Raji (cell line): Measurements from ENCODE around the gene GRAMD4.

ENCODE experiments used
- POLR2A ChIP-seq: IDR thresholded peaks from 2 replicates; pipeline ENCODE4 v1.6.1; 2011; ENCODE audit warnings: low read depth, low read length, control low read depth; ENCODE audit not compliant: insufficient read depth

GRAMD4 gene

DNA sequence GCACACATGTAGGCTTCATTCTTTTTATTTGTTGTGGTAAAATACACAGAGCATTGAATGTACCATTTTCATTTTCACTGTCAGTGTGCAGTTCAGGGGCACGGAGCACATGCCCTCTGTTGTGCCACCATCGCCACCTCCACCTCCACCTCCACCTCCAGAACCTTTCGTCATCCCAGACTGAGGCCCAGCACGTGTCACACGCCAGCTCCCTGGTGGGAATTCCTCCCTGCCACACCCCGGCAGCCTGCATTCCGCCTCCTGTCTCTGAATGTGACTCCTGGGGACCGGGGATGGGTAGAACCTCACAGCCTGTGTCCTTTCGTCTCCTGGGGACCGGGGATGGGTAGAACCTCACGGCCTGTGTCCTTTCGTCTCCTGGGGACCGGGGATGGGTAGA, 10.9 kb downstream of the GRAMD4 start:
- TF ChIP-seq POLR2A = no peak

DNA sequence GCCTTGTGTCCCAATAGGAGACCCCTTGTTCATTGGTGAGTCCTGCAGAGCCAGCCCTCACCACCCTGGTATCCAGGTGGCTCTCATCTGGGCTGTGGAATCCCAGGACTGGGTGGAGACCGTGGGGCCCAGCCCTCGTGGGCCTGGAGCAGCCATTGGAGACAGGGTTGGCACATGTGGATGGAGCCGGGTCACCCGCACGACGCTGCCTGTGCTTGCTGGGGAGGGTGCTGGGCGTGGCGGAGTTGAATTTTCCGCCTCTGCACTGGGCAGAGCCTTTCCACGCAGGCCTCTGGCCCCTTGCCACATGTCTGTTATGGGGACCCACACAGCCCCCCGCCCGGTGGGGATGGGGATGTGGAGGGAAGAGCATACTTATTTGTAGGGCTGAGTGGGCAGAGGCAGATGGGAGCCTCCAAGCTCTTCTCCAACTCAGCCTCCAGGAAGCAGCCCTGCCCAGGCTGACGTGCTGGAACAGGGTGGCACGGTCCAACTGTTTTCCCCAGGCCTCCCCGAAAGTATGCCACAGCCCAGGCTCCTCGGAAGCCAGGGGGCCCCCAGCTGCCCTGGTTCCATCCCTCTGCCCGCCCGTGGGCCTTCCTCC, 12.6 kb downstream of the GRAMD4 start:
- TF ChIP-seq POLR2A = no peak

DNA sequence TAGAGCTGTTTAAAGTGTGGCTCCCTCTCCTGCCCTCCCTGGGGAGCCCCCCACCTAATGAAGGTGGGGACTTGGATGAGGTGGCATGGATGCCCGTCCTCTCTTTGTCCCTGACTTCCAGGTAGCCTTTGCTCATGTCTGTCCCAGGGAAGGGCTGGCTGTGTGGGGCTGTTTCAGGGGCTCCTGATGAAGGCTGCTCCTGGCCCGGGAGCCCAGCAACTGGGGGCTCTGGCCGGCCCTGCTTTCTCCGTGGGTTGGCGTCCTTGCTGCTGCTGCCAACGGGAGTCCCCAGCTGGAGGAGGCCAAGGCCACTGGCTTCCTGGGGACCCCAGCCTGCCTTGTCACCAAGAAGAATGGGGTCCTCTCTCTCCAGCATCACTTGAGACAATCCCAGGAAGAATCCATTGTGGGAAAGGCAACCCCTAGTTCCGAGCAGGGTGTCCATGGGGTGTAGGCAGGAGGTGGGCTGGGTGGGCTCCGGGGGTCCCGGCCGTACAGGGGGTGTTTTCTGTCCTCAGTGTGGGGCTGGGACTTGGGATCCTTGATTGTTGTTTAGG, 13.2 kb downstream of the GRAMD4 start:
- no peak for TF ChIP-seq POLR2A

DNA sequence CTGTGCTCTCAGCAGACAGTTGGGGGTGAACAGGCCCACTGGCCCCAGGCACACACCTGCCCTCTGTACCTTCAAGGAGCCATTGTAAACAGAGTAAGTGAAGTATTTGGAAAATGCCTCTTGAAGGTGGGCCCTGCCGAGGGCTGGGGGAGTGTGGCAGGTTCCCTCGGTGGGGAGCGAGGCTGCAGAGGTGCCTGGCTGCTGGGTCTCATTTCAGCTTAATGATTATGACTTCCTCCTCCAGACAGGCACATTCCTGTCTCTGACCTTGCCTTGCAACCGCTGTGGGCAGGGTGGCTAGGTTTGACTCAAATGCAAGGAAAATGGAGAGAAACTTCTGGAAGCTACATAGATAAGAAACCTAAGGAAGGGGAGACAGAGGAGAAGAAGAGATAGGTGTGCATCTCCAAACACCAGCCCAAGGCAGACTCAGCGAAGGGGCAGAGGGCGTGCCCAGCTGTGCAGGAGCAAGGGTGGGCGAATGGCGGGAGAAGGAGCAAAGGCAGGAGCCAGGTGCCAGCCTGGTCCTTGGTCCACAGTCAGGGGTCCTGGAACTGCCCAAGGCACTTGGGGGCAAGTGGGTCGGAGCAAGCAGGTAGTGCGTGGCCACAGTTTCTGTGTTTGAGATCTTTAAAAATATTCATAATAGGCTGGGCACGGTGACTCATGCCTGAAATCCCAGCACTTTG, 14.0 kb downstream of the GRAMD4 start:
- no peak for TF ChIP-seq POLR2A

DNA sequence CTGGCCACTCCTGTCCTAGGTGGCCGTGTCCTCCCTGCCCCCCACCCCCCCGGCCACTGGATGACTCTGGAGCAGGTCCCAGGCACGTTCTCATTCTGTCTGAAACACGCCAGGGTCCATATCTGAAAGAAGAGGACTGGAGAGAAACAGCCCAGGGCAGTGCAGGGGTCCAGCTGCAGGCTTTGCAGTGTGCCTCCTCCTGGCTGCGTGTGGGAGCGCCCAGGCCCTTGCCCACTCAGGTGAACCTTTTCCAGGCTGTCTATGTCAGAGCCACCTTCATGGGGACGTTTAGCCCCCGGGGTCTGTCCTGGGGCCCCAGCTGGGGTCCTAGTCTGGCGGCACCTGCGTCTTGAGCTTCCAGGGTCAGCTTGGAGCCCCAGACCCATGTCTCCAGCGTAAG, 15.6 kb downstream of the GRAMD4 start:
- TF ChIP-seq POLR2A = no peak

DNA sequence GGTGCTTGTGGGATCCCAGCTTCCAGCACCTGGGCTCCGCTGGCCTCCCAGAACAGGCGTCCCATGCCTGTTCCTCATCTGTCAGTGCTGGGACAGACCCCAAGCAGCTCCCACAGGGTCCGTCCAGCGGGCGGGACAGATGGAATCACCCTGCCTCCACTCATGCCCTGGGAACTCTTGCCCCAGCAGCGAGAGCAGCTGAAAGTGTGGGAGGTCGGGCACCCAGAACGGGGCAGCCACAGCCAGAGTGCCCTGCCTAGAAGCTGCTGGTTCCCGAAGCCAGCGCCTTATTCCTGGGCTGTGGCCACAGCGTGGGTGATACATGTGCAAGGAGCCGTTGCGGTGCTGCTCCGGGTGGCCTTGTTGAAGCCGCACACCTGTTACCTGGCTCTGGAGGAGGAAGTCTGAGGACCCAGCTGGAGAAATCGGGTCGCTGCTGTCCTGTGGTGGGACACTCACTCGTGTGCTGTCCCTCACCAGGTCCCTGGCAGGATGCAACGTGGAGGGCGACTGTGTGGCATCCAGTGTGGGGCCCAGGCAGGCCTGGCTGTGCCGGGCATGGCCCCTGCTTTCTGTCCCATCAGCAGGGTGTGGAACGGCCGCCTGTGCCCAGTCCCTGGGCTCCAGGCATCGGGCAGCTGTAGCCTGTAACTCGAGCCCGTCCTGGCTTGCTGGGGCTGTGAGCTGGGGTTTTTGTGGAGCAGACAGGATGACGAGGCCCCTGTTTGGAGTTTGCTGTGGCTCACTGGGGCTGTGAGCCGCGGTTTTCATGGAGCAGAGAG, 16.2 kb downstream of the GRAMD4 start:
- TF ChIP-seq POLR2A = no peak

DNA sequence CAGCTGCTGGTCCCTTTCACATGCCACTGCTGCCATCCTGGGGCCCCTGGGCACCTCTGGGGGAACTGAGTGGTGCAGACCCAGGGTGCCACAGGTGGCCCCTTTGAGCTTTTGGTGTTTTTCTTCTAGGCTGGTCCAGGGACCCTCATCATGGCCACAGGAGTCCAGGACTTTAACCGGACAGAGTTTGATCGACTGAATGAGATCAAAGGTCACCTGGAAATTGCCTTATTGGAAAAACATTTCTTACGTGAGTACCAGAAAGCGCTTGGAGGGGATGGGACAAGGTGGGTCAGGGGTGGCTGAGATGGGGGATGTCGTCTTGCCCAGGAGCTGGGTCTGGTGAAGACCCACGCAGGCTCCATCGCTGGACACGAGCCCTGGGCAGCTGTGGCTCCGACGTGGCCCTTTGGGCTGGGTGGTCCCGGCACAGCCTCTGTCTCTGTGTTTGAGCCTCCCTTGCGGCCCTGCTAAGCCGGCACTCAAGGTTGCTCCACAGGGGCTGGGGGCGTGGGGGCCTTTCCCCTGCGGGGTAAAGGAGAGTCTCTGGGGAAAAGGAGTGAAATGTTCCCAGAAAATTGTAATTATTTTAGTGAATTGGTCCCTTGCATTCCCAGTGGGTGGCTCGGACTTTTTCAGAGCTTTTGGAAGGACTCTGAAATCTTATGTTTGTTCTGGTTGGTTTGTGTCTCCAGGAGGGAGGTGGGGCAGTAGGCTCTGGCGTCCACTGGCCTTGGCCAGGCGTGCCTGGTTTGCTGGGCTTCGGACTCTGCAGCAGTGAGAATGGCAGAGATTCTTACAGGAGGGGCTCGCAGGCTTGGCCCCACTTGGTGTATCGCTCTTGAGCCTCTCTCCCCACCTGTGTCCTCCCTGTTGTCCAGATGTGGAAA, 17.8 kb downstream of the GRAMD4 start:
- TF ChIP-seq POLR2A = no peak

DNA sequence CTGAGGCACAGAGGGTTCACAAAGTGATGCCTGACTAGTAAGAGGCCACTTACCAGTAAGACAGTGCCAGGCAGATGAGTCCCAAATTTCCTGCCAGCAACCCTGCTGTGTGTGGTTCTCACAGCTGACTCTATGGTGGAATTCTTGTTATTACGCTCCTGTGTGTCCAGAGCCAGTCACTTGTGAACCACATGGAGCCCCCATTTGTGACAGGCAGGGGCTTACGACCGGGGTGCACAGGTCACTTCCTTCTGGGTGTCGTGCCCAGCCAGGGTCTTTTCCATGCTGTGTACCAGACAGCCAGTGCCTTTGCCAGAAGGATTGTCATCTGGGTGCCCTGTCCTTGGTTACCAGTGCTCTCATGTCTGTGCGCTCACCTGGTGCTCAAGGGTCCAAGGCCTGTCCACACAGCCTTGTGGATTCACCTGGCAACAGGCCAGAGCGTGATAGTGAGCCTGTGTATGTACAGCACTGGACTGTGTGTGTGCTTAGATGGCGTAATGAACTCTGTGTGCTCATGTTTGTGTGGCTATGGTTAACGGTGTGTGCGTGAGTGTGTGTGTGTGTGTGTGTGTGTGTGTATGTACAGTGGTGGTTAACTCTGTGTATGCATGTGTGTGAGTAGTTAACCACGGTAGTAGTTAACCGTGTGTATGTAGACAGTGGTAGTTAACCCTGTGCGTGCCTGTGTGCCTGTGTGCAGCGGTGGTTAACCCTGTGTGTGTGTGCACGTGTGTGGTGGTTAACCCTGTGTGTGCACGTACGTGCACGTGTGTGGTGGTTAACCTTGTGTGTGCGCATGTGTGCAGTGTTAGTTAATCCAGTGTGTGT, 18.6 kb downstream of the GRAMD4 start:
- no peak for TF ChIP-seq POLR2A

DNA sequence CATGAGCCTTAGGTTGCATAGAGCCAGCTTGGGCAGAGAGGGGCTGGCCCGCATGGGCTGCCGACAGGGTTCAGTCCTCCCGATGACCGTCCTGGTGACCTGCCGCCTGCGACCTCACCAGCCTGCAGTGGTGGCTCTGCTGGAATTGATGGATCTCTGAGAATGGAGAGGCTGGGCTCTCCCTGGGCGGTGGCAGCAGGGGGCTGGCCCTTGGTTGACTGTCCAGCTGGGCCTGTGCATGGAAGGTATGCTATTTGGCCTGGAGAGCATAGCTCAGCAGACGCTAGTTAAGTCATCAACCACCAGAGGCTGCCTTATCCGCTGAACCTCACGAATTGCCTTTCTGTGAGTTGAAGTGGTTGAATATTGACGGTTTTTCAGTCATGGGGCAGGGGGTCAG, 19.7 kb downstream of the GRAMD4 start:
- no peak for TF ChIP-seq POLR2A

DNA sequence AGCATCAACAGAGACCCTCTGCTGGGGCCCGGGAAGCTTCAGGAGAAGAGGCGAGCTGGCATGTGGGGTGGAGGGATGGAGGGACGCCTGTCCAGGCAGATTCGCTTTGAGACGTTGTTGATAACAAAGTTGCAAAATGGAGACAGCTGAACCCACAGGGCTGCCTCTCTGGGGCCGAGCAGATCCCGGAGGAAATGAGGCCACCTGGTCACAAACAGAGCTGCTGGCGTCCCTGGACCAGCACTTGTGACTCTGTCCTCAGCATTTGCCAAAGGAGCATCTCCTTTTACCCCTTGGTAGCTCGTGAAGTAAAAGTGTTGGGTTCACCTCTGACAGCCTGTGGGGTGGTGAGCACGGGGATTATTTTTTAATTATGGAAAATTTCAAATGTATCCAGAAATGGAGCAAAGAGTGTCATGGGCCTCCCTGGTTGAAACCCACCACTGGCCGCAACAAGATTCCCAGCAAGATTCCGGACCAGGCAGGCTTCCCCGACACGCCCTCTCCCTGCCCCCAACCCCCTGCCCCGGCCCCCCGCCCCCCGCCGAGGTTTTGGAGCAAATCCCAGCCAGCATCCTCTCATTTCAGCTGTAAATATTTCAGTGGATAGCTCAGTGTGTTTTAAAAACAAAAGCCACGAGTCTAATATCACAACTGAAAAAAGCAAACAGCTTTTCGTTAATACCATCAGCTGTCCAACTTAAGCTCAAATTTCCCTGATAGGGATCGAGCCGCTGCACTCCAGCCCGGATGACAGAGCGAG, 20.3 kb downstream of the GRAMD4 start:
- TF ChIP-seq POLR2A = no peak

DNA sequence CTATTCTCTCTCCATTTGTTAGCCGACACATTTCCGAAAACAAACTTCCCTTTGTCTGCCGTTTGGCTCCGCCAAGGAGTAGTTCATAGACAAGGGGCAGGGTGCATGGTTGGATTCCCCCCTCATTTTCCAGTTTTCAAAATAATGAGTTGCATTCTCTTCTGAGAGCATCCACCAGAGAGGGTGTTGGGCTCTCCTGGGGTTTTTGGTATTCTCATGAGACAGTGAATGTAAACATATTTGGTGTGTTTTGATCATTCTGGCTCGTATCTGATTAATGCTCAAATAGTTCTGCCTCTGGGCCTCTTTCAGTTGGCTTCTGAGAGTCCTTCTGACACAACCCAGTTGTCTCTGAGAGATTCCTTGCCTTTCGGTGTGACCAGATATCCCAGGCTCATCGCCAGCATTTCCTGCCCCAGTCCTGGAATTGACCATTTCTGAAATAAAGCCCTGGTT, 21.7 kb downstream of the GRAMD4 start:
- TF ChIP-seq POLR2A = no peak

DNA sequence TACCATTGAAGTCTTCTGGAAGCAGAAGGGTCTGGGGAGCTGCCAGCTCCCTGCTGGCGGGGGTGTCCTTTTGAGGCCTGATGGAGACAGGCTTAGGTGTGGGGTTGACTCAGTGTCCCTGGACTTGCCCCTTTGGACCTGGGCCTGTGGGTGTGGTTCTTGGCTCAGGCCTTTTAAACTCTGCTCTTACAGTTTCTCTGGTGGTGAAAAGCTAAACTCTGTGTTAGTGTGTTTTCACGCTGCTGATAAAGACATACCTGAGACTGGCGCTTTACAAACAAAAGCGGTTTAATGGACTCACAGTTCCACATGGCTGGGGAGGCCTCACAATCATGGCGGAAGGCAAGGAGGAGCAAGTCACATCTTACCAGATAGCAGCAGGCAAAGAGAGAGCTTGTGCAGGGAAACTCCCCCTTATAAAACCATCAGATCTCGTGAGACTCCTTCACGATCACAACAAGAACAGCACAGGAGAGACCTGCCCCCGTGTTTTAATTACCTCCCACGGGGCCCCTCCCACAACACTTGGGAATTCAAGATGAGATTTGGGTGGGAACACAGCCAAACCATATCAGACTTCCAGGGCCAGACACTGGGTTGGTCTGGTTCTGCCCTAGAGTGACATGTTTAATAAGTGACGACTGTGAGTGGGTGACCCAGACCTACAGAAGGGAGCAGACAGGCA, 26.5 kb downstream of the GRAMD4 start:
- TF ChIP-seq POLR2A = no peak

DNA sequence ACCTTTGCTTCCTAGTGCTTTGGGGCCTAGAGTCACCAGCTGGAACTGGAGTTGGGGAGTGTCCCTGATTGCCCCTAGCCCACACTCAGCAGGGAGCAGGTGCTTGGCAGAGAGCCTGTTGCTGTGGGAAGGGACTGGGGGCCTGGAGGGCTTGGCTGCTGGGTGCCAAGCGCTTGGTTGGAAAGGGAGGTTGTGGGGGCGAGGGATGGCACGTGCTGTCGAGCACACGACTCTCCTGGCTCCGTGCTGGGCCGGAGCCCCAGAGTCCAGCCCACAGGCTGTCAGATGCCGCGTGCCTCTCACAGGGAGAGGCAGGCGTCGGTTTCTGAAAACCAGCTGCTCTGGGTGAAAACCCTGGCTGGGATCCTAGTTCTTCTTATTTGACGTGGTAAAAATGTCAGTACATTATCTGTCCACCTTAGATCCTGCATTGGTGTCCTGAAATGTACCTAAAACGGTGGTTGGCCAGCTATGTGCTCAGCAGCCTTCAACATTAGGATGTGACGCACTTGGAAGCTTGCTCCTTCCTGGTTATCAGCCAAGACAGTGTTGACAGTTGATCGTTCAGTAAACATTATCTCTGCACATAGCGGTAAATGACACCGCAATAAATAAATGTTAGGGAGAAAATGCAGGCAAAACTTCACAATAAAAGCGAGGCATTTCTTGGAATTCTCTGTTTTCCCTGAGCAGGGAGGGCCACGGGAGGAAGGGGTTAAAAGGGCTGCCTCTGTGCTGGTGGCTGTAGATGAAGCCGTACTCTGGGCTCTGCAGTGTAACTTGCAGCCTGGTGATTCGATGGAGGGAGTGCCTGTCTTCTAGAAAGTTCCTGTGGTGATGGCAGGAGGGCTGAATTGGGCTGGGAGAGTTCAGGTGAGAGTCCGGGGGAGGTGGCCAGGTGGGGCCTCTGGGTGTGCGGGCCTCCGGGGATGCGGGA, 29.2 kb downstream of the GRAMD4 start:
- no peak for TF ChIP-seq POLR2A
